ENCODE results near the gene NR4A1.

Gene NR4A1

DNA sequence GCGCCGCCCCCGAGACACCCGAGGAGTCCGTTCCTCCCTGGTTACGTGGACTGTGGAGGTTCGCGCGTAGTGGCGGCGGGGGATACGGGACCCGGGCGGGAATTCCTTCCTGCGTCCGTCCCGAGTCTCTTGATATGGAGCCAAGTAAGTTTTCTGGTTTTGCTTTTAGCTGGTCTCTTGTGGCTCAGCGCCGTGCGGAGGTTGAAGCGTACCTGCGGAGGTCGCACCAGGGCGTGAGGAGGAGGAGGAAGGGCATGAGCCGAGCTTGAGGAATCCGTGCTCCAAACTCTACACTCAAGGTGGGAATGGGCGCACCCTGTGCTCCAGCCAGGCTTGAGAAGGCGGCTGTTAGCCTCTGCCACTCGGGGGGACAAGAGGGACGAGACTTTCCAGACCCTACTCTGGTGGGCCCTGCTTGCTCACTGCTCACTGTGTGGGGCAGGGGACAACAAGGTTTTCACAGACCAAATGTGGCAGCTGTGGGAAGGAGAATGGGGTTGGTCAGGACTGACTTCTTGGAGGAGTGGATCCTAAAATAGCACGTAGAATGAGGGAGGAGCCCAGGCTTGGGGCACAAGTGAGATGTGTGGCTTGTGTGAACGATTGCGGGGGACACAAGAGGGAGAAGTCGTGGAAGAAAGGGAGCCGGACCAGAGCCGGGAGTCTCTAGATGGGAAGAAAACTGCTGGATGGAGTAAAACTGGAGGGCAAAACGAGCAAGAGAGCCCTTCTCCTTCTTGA, 19.1 kb downstream of the NR4A1 start:
- peaks cover 52% of the 10 kb centered on the region for H3K4me1 Mint-ChIP-seq
- H3K36me3 Mint-ChIP-seq, result peaks cover 9% of the 10 kb centered on the region
- H3K27ac Mint-ChIP-seq, result peak overlapping the region; percentile 99

DNA sequence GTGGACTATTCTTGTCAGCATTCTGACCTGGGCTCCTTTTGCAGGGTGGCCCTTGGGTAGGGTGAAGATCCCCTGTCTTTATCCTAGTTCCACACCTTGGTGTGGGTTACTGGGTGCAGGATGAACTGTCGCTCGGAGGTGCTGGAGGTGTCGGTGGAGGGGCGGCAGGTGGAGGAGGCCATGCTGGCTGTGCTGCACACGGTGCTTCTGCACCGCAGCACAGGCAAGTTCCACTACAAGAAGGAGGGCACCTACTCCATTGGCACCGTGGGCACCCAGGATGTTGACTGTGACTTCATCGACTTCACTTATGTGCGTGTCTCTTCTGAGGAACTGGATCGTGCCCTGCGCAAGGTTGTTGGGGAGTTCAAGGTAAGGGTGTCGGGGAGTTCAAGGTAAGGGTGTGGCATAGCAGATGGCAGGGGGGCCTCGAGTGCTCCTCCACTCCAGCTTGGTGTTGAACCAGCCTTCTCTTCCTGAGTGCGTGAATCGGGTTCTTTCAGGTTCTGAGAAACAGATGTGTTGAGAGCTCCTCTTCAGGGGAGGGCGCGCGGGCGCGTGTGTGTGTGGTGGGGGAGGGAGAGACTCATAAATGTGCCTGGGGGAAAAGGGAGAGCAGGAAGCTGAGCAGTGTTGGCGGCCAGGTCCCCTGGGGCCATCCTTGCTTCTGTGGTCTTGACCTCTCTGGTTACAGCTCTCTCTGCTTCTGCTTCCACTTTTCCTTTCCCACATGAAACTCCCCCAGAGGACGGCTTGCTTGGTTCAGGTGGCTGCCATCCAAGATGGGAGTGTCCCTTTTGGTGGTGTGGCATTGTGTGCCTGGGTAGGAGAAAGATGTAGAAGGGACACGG, 22.5 kb downstream of the NR4A1 start:
- H3K27me3 Mint-ChIP-seq, result no peaks in the 10 kb centered on the region
- no peaks in the 10 kb centered on the region for H3K9me3 Mint-ChIP-seq
- H3K27ac Mint-ChIP-seq, result peak overlapping the region; percentile 48
- H3K36me3 Mint-ChIP-seq, result peaks cover 13% of the 10 kb centered on the region
- H3K4me3 Mint-ChIP-seq, result peak overlapping the region; percentile 4
- H3K4me1 Mint-ChIP-seq, result peaks cover 64% of the 10 kb centered on the region

More for the DNA sequence above, 19.1 kb downstream of the NR4A1 start:
- H3K27me3 Mint-ChIP-seq, result no peaks in the 10 kb centered on the region
- H3K9me3 Mint-ChIP-seq, result no peaks in the 10 kb centered on the region
- peak overlapping the region; percentile 98 for H3K4me3 Mint-ChIP-seq

DNA sequence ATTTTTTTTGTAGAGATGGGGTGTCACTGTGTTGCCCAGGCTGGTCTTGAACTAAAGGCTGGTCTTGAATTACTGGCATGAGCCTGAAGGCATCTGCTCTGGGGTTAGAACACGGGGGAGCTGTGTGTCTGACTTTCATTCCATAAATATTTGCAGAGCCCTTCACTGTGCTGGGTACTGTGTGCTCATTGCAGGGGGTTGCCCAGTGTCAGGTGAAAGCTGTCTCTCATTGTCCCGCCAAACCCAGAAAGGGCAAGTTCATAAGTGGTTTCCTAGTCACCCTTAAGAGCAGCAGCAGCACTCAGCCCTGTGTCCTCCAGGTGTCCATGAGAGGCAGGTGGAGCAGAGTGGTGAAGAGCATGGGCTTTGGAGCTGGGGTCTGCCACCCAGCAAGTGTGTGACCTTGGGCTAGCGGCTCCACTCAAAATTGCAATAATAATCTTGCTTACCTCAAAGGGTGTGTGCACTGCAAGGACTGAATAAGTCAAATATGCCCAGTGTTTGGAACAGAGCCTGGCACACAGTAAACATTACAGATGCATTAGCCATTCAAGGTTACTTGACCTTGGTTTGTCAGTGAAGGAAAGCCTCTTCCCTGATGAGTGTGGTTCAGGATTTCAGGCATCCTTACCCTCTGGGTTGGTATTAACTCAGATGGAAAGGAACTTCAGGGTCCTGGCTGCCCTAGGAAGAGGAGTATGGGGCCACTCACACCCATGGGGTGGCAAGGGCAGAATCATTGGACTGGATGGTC, 23.9 kb downstream of the NR4A1 start:
- Mint-ChIP-seq H3K27ac (no peak overlapping the region), H3K36me3 (peaks cover 15% of the 10 kb centered on the region), H3K4me1 (peaks cover 55% of the 10 kb centered on the region), H3K27me3 (no peaks in the 10 kb centered on the region), H3K4me3 (no peak overlapping the region), H3K9me3 (no peaks in the 10 kb centered on the region)

DNA sequence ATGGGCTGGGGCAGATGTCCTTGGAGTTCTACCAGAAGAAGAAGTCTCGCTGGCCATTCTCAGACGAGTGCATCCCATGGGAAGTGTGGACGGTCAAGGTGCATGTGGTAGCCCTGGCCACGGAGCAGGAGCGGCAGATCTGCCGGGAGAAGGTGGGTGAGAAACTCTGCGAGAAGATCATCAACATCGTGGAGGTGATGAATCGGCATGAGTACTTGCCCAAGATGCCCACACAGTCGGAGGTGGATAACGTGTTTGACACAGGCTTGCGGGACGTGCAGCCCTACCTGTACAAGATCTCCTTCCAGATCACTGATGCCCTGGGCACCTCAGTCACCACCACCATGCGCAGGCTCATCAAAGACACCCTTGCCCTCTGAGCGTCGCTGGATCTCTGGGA, 25.6 kb downstream of the NR4A1 start:
- H3K27ac Mint-ChIP-seq, result no peak overlapping the region
- no peak overlapping the region for H3K4me3 Mint-ChIP-seq
- H3K36me3 Mint-ChIP-seq, result peaks cover 13% of the 10 kb centered on the region
- H3K27me3 Mint-ChIP-seq, result no peaks in the 10 kb centered on the region
- H3K9me3 Mint-ChIP-seq, result no peaks in the 10 kb centered on the region
- H3K4me1 Mint-ChIP-seq, result peaks cover 44% of the 10 kb centered on the region

DNA sequence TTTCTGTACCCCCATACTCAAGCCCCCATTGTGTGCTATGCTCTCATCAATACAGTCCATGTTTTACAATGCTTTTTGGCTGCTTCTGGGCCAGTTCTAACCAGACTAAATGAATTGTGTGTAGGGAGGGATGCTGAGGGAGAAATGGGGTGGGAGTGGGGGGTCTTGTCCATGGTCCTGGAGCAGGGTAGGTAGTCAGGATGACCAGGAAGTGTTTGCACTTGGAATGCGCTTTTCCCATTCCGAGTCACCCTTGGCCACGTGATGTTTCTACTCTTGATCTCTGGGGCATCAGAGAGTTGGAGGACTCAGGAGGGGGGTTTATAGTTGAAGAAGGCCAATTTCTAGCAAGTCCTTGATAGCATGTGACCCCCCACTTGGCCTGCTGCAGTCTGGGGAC, 27.0 kb downstream of the NR4A1 start:
- Mint-ChIP-seq H3K9me3 (no peaks in the 10 kb centered on the region), H3K27ac (no peak overlapping the region), H3K4me3 (no peak overlapping the region), H3K27me3 (no peaks in the 10 kb centered on the region), H3K36me3 (peaks cover 12% of the 10 kb centered on the region), H3K4me1 (peaks cover 40% of the 10 kb centered on the region)

DNA sequence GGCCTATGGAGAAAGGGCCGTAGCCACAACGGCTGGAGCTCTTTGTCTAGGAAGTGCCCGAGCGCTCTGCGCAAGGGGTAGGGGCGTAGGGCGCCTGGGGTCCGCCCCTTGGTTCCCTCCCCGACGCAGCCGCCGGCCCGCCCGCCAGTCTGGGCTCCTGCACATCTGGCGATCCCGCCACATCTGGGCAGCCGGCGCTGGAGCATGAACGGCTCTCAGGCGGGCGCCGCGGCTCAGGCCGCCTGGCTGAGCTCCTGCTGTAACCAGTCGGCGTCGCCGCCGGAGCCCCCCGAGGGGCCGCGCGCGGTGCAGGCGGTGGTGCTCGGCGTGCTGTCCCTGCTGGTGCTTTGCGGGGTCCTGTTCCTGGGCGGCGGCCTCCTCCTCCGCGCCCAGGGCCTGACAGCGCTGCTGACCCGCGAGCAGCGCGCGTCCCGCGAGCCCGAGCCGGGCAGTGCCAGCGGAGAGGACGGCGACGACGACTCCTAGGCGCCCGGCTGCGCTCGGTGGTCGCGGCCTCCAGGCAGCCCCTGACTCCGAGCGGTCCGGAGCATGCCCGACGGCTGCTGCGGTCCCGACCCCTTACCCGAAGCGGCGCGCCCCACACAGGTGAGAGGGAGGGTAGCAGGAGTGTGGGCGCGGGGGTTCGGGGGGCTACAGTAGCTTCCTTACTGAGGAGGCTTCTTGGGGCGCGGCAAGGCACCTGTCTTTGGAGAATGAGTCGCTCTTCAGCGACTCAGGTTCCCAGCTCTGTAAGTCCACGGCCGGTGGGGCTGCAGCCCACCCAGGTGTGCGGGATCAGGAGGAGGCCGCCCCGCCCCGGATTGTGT, 28.5 kb downstream of the NR4A1 start, which contains the start of gene SMIM41:
TSS of gene SMIM41 (plus strand) at position 129 of the 827 bp plus-strand sequence. CDS start at position 205, 76 bp downstream.
- Mint-ChIP-seq H3K4me3 (no peak within 1 kb of the TSS), H3K36me3 (peaks cover 6% of the 10 kb centered on the region), H3K27me3 (no peaks in the 10 kb centered on the region), H3K27ac (no peak within 1 kb of the TSS), H3K9me3 (no peaks in the 10 kb centered on the region), H3K4me1 (peaks cover 31% of the 10 kb centered on the region)

DNA sequence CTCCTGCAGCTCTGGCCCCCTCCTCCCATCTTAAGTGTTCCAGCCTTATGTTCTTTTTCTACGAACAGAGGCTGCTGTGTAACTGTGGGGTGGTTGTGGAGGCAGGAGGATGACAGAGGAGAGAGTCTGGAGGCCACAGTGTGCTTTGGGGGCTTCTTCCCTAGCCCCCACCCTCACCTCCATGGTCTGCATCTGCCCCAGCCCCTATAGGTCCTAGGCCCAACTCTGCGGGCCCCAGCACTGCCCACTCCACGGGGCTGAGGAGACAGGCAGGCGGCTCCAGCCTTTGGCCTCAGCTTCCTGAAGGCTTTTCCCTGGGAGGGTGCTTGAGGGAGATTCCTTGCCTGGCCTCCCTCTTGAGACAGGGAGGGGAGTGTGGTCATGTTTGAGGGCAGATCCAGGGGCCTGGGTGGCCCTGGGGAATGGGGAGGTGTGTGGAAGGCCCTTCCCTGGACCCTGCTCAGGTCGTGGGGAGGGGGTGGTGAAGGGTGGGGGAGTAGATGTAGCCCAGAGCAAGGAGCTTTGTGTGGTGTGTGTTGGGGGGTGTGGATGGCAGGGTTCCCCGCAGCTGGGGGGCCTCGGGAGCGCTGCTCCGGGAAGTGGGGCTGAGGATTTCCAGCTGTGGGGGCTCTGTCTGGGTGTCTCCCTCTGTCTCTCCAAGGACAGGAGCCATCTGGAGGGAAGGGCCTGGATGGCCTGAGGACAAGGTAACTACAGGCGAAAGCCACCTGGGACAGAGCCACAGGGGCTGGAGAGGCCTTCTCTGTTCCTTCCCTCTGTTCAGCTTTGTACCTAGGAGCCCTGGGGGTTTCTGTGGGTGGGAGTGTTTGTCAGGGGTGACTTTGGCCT, 29.4 kb downstream of the NR4A1 start:
- Mint-ChIP-seq H3K27ac (no peak overlapping the region), H3K9me3 (no peaks in the 10 kb centered on the region), H3K36me3 (peaks cover 6% of the 10 kb centered on the region), H3K27me3 (no peaks in the 10 kb centered on the region), H3K4me1 (peaks cover 28% of the 10 kb centered on the region), H3K4me3 (no peak overlapping the region)

DNA sequence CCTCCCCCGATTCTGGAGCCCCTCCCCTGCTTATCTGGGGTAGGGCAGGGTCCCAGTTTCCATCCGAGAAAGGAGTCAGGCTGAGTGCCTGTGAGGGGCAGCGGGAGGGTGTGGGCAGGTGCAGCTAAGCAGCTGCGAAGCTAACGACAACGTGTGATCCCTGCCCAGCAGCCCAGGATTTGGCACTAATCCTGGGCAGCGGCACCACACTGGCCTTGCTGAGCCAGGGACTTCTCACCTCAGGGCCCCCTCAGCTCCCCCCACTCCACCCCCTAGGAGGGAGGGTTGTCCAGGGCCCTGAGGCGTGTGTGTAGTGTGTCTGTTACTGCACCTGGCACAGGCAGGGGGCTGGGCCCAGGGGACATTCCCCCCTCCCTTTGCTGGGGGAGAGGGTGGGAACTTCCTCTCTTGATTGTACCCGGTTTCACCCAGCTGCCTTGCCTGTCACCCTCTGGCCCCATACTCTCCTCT, 30.1 kb downstream of the NR4A1 start:
- H3K4me3 Mint-ChIP-seq, result no peak overlapping the region

DNA sequence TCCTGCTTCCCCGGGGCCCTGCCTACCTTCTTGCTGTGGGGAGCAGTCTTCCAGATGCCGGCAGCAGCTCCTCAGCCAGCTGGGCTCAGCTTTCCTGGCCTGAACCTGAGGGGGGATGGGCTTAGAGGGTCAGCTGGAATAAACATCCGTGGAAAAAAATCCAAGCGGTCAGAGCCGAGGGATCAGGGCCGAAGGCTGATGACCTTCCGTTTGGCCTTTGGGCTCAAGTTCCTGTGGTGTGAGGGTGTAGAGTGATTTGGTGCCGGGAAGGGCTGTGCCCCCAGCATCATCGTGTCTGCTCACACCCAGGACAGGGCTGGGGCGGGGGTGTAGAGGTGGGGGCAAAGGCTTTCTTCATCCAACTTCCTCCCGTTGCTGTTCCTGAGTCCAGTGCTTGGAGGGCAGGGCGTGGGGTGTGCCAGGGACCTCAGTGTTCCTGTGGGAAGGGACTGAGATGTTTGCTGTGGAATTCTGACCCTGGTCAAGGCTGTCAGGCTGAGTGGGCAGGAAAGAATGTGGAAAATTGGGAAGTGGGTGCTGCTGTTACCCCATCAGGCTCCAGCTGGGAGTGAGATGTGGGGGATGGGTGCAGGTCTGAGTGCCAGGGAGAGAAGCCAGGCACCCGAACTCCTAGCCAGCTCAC, 30.9 kb downstream of the NR4A1 start:
- Mint-ChIP-seq H3K9me3 (no peaks in the 10 kb centered on the region), H3K36me3 (peaks cover 6% of the 10 kb centered on the region), H3K27me3 (no peaks in the 10 kb centered on the region), H3K4me3 (no peak overlapping the region), H3K4me1 (peaks cover 22% of the 10 kb centered on the region), H3K27ac (no peak overlapping the region)

More for the DNA sequence above, 30.1 kb downstream of the NR4A1 start:
- Mint-ChIP-seq H3K4me1 (peaks cover 23% of the 10 kb centered on the region), H3K27ac (no peak overlapping the region), H3K27me3 (no peaks in the 10 kb centered on the region), H3K36me3 (peaks cover 6% of the 10 kb centered on the region), H3K9me3 (no peaks in the 10 kb centered on the region)

DNA sequence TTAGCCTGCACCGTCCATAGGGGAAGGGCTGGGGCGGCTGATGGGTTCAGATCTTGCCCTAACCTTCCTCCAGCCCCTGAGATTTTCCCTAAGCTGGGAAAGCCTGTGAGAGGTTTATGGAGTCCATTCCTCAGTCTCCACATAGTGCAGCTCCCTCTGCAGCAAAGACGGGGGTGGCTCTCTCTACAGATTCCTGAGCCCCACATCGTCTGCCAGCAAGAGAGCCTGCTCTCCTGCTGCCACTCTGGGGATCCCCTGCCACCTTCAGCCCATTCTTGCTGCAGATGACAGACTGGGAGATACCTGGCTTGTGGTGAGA, 31.4 kb downstream of the NR4A1 start:
- no peaks in the 10 kb centered on the region for H3K9me3 Mint-ChIP-seq
- H3K27ac Mint-ChIP-seq, result no peak overlapping the region
- H3K4me1 Mint-ChIP-seq, result peaks cover 22% of the 10 kb centered on the region
- H3K27me3 Mint-ChIP-seq, result no peaks in the 10 kb centered on the region
- peaks cover 5% of the 10 kb centered on the region for H3K36me3 Mint-ChIP-seq
- no peak overlapping the region for H3K4me3 Mint-ChIP-seq

DNA sequence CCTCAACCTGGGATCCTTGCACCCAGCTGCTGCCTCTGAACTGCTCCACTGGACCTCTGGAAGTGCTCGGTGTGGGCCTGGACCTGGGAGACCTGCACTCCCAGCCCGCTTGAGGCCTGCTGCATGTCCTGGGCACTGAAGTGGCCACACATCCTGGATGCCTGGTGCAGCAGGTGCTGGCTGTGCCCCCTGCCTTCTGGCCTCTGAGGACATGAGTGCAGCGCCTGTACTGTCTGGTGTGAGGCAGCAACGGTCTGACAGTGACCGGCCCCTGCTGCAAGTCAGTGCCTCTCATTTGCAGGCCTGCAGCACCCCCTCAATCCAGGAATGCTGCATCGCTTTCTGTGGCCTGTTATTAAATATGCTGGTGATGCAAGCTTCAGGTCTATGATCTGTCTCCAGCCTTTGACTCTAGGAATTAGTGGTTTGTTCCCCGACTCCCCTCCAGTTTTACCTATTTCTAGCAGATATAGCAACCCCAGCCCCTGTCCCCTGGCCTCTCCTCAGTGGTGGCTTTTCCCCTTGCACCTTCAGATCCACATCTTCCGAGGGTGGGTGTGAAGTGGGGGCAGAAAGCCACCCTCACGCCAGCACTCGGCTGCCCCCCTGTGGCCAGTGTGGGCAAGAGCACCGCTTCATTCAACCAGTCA, 31.9 kb downstream of the NR4A1 start:
- no peak overlapping the region for H3K4me3 Mint-ChIP-seq
- H3K9me3 Mint-ChIP-seq, result no peaks in the 10 kb centered on the region
- H3K36me3 Mint-ChIP-seq, result peaks cover 2% of the 10 kb centered on the region
- H3K27me3 Mint-ChIP-seq, result peaks cover 3% of the 10 kb centered on the region
- H3K27ac Mint-ChIP-seq, result peak overlapping the region; percentile 5
- H3K4me1 Mint-ChIP-seq, result peaks cover 17% of the 10 kb centered on the region

DNA sequence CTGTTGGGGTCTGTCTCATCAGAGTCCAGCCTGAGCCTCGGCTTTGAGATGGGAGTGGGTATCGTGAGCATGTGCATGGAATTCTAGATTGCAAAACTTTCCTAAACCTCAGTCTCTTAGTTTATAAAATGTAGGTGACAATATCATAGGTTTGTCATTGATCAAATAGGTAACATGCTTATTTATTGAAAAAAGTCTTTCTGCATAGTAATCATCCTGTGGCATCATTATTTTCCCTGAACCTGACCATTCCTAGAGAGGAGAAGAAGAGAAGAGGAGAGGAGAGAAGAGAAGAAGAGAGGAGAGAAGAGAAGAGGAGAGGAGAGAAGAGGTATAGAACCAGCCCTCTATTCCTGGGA, 32.4 kb downstream of the NR4A1 start:
- H3K27me3 Mint-ChIP-seq, result peaks cover 3% of the 10 kb centered on the region
- peaks cover 16% of the 10 kb centered on the region for H3K4me1 Mint-ChIP-seq
- H3K9me3 Mint-ChIP-seq, result no peaks in the 10 kb centered on the region
- H3K27ac Mint-ChIP-seq, result peak overlapping the region; percentile 42
- H3K36me3 Mint-ChIP-seq, result peaks cover 2% of the 10 kb centered on the region
- H3K4me3 Mint-ChIP-seq, result no peak overlapping the region

DNA sequence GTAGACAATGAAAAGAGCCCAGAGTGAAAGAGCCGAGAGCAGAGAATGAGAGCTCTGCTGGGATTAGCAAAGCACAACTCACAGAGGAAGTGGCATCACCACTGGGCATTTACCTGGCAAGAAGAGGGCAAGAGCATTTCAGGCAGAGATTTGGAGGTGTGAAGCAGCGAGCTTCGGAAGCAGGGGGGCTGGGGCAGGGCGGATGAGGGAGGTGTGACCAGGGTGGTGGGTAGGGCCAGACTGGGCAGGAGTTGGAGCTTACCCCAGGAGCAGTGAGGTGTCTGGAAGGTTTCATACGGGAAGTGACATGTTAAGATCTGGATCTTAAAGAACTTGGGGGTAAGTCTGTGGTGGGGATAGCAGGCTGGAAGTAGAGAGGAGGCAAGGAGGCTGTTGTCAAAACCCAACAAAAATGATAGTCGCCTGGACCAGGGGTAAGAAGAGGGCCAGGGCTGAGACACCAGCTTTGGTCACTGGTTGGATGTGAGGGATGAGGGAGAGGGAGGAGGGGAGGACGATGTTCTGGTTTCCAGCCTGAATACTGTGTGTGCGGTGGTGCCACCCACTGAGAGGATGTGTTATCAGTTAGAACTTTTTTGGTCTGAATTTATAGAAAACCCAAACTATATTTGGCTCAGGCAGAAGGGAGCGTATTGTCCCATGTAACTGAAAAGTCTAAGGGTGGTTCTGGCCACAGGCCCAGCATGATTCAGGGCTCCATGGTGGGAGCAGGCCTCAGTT, 33.4 kb downstream of the NR4A1 start:
- Mint-ChIP-seq H3K4me1 (peaks cover 16% of the 10 kb centered on the region), H3K27ac (no peak overlapping the region), H3K27me3 (peaks cover 4% of the 10 kb centered on the region), H3K9me3 (no peaks in the 10 kb centered on the region), H3K4me3 (no peak overlapping the region), H3K36me3 (no peaks in the 10 kb centered on the region)
